ENCODE data around the gene YAF2.
"Not testable (repeated sequence)": the region's sequence is repeated elsewhere in the genome, so short reads cannot be mapped to it uniquely, and the experiment has no call there.

The YAF2 gene

DNA sequence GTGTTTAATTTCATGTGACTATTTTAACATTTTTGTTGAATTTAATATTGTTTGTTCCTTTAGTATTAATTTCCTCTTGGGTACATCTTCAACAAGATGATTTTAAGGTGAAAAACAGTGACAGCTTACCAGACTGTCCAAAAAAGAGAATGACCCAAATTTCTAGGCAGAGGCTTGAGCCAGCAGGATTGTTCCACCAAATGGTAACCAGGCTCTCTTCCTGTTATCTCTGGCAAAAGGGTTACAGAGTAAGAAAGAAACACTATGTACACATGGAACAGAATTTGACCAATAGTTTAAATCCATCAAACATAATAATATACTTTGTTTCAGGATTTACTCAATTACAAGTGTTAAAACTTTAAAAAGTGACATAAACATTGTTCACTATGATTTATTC is 39.0 kb downstream of the YAF2 start:
- no peak overlapping the region for H3K4me3 ChIP-seq
- no peaks in the 10 kb centered on the region for H3K9me3 ChIP-seq (ENCODE audit: low read depth, low read length)

DNA sequence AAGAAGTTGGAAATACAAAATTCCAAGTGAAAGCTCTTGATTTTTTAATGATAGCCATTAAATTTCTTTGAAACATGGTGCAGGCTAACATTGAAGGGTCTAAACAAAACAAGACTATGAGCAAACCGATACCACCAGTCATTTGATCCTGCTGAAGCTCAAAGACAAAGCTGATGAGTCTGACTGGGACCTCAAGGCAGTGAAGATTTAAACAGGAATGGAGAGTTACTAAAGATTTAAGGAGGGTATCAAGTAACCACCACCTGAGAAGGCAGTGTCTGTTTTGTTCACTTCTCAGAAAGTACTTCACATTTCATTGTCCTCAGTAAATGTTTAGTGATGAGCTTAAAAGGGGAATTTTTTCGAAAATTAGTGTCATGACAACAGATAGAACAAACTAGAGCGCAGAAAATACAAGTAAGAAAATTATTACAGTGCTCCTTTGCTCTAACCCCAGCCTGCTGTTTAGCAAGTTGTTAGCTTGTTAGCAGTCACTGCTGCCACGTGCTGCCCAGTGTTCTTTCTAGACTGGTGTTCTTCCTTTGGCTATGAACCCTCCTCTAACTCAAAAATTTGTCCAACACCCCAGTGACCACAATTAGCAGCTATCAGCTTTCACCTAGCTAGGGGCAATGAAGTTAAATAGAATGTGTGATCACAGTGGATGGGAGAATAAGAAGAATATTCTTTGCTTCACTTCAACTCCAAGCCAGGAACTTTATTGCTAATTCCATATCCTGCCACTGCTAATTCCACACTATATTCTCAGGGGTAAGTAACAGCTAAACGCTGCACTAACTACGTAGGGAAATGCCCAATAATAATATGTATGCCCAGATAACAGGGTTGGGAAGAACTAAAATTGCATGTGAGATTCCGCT is 41.1 kb downstream of the YAF2 start:
- Histone ChIP-seq H3K9ac (ENCODE audit: insufficient read length) (no peak overlapping the region), H3K36me3 (ENCODE audit: insufficient read depth, low read length) (peaks cover 5% of the 10 kb centered on the region; the same call in 1 of the 2 replicates), H3K4me3 (no peak overlapping the region), H3K27ac (no peak overlapping the region), H3K9me3 (ENCODE audit: low read depth, low read length) (no peaks in the 10 kb centered on the region)
- no peak for DNase-seq (ENCODE audit: low read depth, low spot score)
- TF ChIP-seq POLR2AphosphoS5 (IDR thresholded peaks at IDR 0.05; ENCODE audit: borderline replicate concordance, low read depth, low read length) (no peak), EZH2 (IDR thresholded peaks at IDR 0.05) (no peak), FOXP2 (optimal IDR thresholded peaks at IDR 0.05; ENCODE audit: control extremely low read depth, extremely low read length, insufficient read depth) (no peak)

More for the DNA sequence above, 39.0 kb downstream of the YAF2 start:
- H3K36me3 ChIP-seq (ENCODE audit: insufficient read depth, low read length), result peaks cover 3% of the 10 kb centered on the region; the same call in 1 of the 2 replicates
- H3K9ac ChIP-seq (ENCODE audit: insufficient read length), result no peak overlapping the region
- no peak overlapping the region for H3K27ac ChIP-seq
- DNase-seq (ENCODE audit: low read depth, low spot score), result no peak
- TF ChIP-seq POLR2AphosphoS5 (IDR thresholded peaks at IDR 0.05; ENCODE audit: borderline replicate concordance, low read depth, low read length) (no peak), EZH2 (IDR thresholded peaks at IDR 0.05) (no peak), FOXP2 (optimal IDR thresholded peaks at IDR 0.05; ENCODE audit: control extremely low read depth, extremely low read length, insufficient read depth) (no peak)

DNA sequence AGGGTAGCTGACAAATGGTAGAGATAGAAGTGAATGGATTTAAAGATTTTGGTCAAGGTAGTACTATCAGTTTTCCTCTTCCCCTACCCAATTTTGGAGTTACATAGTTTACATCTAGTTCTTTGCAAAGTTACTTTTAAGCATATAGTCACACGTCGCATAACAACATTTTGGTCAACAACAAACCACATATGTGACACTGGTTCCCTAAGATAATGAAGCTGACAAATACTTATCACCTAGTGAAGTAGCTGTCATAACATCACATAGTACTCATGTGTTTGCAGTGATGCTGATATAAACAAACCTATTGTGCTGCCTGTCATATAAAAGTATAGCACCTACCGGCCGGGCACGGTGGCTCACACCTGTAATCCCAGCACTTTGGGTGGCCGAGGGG is 45.4 kb downstream of the YAF2 start:
- no peak overlapping the region for H3K27ac ChIP-seq
- H3K9ac ChIP-seq (ENCODE audit: insufficient read length), result no peak overlapping the region
- H3K9me3 ChIP-seq (ENCODE audit: low read depth, low read length), result no peaks in the 10 kb centered on the region
- DNase-seq (ENCODE audit: low read depth, low spot score), result no peak
- TF ChIP-seq EZH2 (IDR thresholded peaks at IDR 0.05), result no peak
- TF ChIP-seq POLR2AphosphoS5 (IDR thresholded peaks at IDR 0.05; ENCODE audit: borderline replicate concordance, low read depth, low read length), result no peak
- no peak for TF ChIP-seq FOXP2 (optimal IDR thresholded peaks at IDR 0.05; ENCODE audit: control extremely low read depth, extremely low read length, insufficient read depth)
- no peak overlapping the region for H3K4me3 ChIP-seq
- 0 out of 2 replicates have a peak, but pooled peaks cover 5% of the 10 kb centered on the region for H3K36me3 ChIP-seq (ENCODE audit: insufficient read depth, low read length)

DNA sequence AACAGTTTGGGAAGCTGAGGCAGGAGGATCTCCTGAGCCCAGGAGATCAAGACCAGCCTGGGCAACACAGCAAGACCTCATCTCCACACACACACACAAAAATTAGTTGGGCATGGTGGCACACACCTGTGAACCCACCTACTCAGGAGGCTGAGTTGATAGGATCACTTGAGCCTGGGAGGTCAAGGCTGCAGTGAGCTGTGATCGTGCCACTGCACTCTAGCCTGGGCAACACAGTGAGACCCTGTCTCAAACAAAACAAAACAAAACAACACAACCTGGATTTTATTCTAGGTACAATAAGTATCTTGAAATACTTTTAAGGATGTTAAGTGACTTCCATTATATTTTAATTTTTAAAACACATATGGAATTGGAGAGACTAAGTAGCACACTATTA is 45.8 kb downstream of the YAF2 start:
- Histone ChIP-seq H3K9ac (ENCODE audit: insufficient read length) (no peak overlapping the region), H3K9me3 (ENCODE audit: low read depth, low read length) (no peaks in the 10 kb centered on the region), H3K4me3 (no peak overlapping the region), H3K27ac (no peak overlapping the region), H3K36me3 (ENCODE audit: insufficient read depth, low read length) (0 out of 2 replicates have a peak, but pooled peaks cover 5% of the 10 kb centered on the region)
- no peak for TF ChIP-seq EZH2 (IDR thresholded peaks at IDR 0.05)
- TF ChIP-seq POLR2AphosphoS5 (IDR thresholded peaks at IDR 0.05; ENCODE audit: borderline replicate concordance, low read depth, low read length), result no peak
- TF ChIP-seq FOXP2 (optimal IDR thresholded peaks at IDR 0.05; ENCODE audit: control extremely low read depth, extremely low read length, insufficient read depth), result no peak
- no peak for DNase-seq (ENCODE audit: low read depth, low spot score)

DNA sequence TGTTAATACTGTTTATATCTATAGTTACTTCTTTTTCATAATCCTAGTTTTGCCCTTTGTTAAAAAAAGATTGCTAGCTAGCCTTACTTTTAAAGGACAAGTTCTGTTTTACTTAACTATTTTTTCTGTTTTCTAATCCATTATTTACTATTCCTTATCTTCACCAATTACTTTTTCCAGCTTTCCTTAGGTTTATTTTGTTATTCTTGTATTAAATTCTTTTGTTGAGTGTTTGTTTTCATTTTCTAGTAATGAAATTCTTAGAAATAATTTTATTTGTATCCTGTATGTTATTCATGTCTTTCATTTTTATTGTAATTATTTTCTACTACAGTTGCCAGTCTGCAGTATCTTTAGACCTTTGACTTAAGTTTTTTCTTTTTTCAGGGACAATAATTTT is 47.7 kb downstream of the YAF2 start:
- no peak overlapping the region for H3K4me3 ChIP-seq
- DNase-seq (ENCODE audit: low read depth, low spot score), result no peak
- H3K27ac ChIP-seq, result no peak overlapping the region
- H3K9ac ChIP-seq (ENCODE audit: insufficient read length), result no peak overlapping the region
- H3K36me3 ChIP-seq (ENCODE audit: insufficient read depth, low read length), result 0 out of 2 replicates have a peak, but pooled peaks cover 5% of the 10 kb centered on the region
- TF ChIP-seq EZH2 (IDR thresholded peaks at IDR 0.05) (no peak), FOXP2 (optimal IDR thresholded peaks at IDR 0.05; ENCODE audit: control extremely low read depth, extremely low read length, insufficient read depth) (no peak), POLR2AphosphoS5 (IDR thresholded peaks at IDR 0.05; ENCODE audit: borderline replicate concordance, low read depth, low read length) (no peak)
- H3K9me3 ChIP-seq (ENCODE audit: low read depth, low read length), result no peaks in the 10 kb centered on the region

DNA sequence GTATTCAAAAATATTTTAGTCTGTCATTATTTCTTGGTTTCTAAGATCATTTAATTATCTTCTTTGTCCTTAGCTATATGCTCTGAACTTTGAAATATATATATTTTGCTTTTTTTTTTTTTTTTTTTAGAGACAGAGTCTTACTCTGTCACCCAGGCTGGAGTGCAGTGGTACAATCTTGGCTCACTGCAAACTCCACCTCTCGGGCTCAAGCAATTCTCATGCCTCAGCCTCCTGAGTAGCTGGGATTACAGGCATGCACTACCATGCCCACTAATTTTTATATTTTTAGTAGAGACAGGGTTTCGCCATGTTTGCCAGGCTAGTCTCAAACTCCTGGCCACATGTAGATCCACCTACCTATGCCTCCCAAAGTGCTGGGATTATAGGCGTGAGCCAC is 49.8 kb downstream of the YAF2 start:
- not testable (repeated sequence) for H3K9ac ChIP-seq (ENCODE audit: insufficient read length); H3K4me3 ChIP-seq; H3K27ac ChIP-seq; DNase-seq (ENCODE audit: low read depth, low spot score); H3K9me3 ChIP-seq (ENCODE audit: low read depth, low read length); H3K36me3 ChIP-seq (ENCODE audit: insufficient read depth, low read length)

DNA sequence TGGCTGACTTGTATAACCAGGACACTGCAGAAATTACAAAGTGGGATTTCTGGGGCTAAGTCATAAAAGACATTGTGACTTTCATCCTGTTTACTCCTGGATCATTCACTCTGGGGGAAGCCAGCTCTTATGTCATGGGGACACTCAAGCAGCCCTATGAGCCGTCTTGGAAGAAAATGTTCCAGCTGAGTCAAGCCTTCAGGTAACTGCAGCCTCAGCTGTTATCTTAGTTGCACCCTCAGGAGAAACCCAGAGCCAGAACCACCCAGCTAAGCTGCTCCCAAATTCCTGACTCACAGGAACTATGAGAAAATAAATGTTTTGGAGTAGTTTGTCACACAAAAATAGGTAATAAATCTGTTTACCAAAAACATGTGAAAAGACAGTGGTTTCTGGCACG is 50.2 kb downstream of the YAF2 start:
- no peak overlapping the region for H3K4me3 ChIP-seq
- H3K9me3 ChIP-seq (ENCODE audit: low read depth, low read length), result no peaks in the 10 kb centered on the region
- no peak for TF ChIP-seq POLR2AphosphoS5 (IDR thresholded peaks at IDR 0.05; ENCODE audit: borderline replicate concordance, low read depth, low read length)
- TF ChIP-seq EZH2 (IDR thresholded peaks at IDR 0.05), result no peak
- no peak for TF ChIP-seq FOXP2 (optimal IDR thresholded peaks at IDR 0.05; ENCODE audit: control extremely low read depth, extremely low read length, insufficient read depth)
- no peaks in the 10 kb centered on the region for H3K36me3 ChIP-seq (ENCODE audit: insufficient read depth, low read length)
- no peak for DNase-seq (ENCODE audit: low read depth, low spot score)
- H3K9ac ChIP-seq (ENCODE audit: insufficient read length), result no peak overlapping the region
- no peak overlapping the region for H3K27ac ChIP-seq

DNA sequence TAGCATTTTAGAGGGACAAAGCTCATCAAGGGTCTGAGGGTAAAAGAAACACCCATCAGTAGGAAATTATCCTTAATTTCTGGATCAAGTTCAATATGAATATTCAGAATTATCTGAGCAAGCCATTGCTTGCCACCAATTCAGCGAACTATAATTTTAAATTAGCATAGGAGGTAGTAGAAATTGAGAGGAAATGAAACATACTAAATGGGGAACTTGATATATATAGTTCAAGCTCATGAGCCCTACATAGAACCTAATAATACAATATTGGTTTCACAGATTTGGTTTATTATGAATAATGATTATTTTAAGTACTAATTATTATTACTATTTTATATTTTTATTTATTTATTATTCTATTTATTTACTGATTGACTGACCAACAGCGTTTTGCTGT is 51.3 kb downstream of the YAF2 start:
- no peak for TF ChIP-seq POLR2AphosphoS5 (IDR thresholded peaks at IDR 0.05; ENCODE audit: borderline replicate concordance, low read depth, low read length)
- TF ChIP-seq FOXP2 (optimal IDR thresholded peaks at IDR 0.05; ENCODE audit: control extremely low read depth, extremely low read length, insufficient read depth), result no peak
- no peak for TF ChIP-seq EZH2 (IDR thresholded peaks at IDR 0.05)
- DNase-seq (ENCODE audit: low read depth, low spot score), result no peak

More for the DNA sequence above, 51.3 kb downstream of the YAF2 start:
- no peaks in the 10 kb centered on the region for H3K9me3 ChIP-seq (ENCODE audit: low read depth, low read length)
- no peaks in the 10 kb centered on the region for H3K36me3 ChIP-seq (ENCODE audit: insufficient read depth, low read length)
- no peak overlapping the region for H3K9ac ChIP-seq (ENCODE audit: insufficient read length)
- no peak overlapping the region for H3K4me3 ChIP-seq
- no peak overlapping the region for H3K27ac ChIP-seq
